ENCODE measurements around the gene SORCS1. TPM values are rescaled to one million over a fixed set of nuclear protein-coding genes. Genes with fewer than 3 reads are reported as not detected.
A peak's percentile ranks its signal among the peaks of the same experiment; 100 is the strongest.

Gene SORCS1
- total and polyA plus RNA-seq, 2 of the 8 experiments (the other 6 are each of a cell fraction or from before 2014, with no cell fraction given) = 4.1 to 4.6 TPM

- no peak for FAIRE-seq
- Histone ChIP-seq H4K20me1 (replicated peaks in 1 of 2; ENCODE audit: control insufficient read depth in 1 of 2, insufficient read depth in 2 of 2, low read length in 2 of 2) (no peaks in the 10 kb centered on the region), H3K4me2 (ENCODE audit: insufficient read depth in 1 of 2, low read depth in 2 of 2, low read length in 2 of 2) (no peak overlapping the region), H2BK12ac (ENCODE audit: low read depth, low read length) (no peak overlapping the region), H3K4me3 (ENCODE audit: extremely low read depth in 1 of 4, insufficient read depth in 2 of 4, low read depth in 3 of 4, low read length in 4 of 4) (no peak overlapping the region), H4K91ac (replicated peaks; ENCODE audit: insufficient read length, low read length) (no peak overlapping the region), H3K23me2 (ENCODE audit: low read depth, low read length) (no peaks in the 10 kb centered on the region), H3K4ac (replicated peaks; ENCODE audit: insufficient read length, low read depth, low read length) (no peak overlapping the region), H3K79me1 (ENCODE audit: low read depth, low read length) (no peaks in the 10 kb centered on the region), H3K4me1 (replicated peaks in 1 of 4; ENCODE audit: control insufficient read depth in 3 of 4, insufficient read depth in 4 of 4, low read length in 3 of 4) (no peaks in the 10 kb centered on the region), H2AFZ (ENCODE audit: low read length) (no peak overlapping the region), H3K56ac (replicated peaks; ENCODE audit: insufficient read length, low read depth, low read length) (no peak overlapping the region), H3K9ac (replicated peaks in 1 of 4; ENCODE audit: extremely low read depth in 1 of 4, low read depth in 3 of 4, low read length in 3 of 4) (no peak overlapping the region), H3K27ac (ENCODE audit: low read depth, low read length) (no peak overlapping the region), H3K9me3 (ENCODE audit: insufficient read depth in 2 of 2, low read depth in 1 of 2, low read length in 1 of 2) (no peaks in the 10 kb centered on the region; a peak in 1 of 4 replicates), H2BK20ac (ENCODE audit: low read length) (no peak overlapping the region), H3K23ac (ENCODE audit: insufficient read length) (no peak overlapping the region), H4K5ac (ENCODE audit: insufficient read length, low read depth, low read length) (no peak overlapping the region), H3K14ac (ENCODE audit: insufficient read length) (no peak overlapping the region), H2BK120ac (replicated peaks; ENCODE audit: low read depth, low read length) (no peak overlapping the region), H4K8ac (ENCODE audit: extremely low read depth, insufficient read depth, low read length) (no peak overlapping the region), H2BK5ac (ENCODE audit: low read depth, low read length) (no peak overlapping the region), H2AK5ac (ENCODE audit: low read depth, low read length) (no peak overlapping the region), H3K36me3 (ENCODE audit: control insufficient read depth in 2 of 4, insufficient read depth in 4 of 4, low read length in 3 of 4) (no peaks in the 10 kb centered on the region), H3K79me2 (ENCODE audit: control insufficient read depth in 1 of 2, insufficient read depth in 2 of 2, low read length in 2 of 2) (no peaks in the 10 kb centered on the region), H3K27me3 (replicated peaks in 1 of 4; ENCODE audit: control insufficient read depth in 3 of 4, extremely low read depth in 1 of 4, insufficient read depth in 3 of 4, low read length in 3 of 4) (no peaks in the 10 kb centered on the region), H2BK15ac (ENCODE audit: low read length) (no peak overlapping the region), H3K18ac (ENCODE audit: extremely low read depth, low read length) (no peak overlapping the region)
- no peak for DNase-seq (ENCODE audit: low read depth in 1 of 2, low spot score in 2 of 2)
- ChIA-PET CTCF (ENCODE audit: partially characterized antibody) (interaction anchor here (0.9 to 1.9 kb wide), 3 partner anchors 30 to 59 kb away, joined by 3 to 8 read pairs (median 6); no protein-coding TSS in a partner anchor), POLR2A (ENCODE audit: partially characterized antibody) (no interaction called here)
- TF ChIP-seq RXRA (IDR thresholded peaks at IDR 0.05; ENCODE audit: insufficient read depth, low read depth, low read length) (no peak), RAD21 (IDR thresholded peaks at IDR 0.05 in 1 of 2, conservative IDR thresholded peaks at IDR 0.05 in 1 of 2; ENCODE audit: low read depth in 2 of 2, low read length in 2 of 2) (peak in 1 of 2 experiments; percentile 14; a peak in 1 of 4 replicates)
Measured at GRCh38 chr10:106682175-106682574, 482.3 kb downstream of the SORCS1 start.
